Kidney (tissue), 14 donors: ENCODE measurements around the gene RNF135. TPM values are rescaled to one million over a fixed set of nuclear protein-coding genes. Genes with fewer than 3 reads are reported as not detected.

Source experiments
- DNase-seq, 5 donors: peaks; one replicate each; pipeline ENCODE4 v3.0.0-alpha.2; 2013 to 2020
- FAIRE-seq: peaks from 2 replicates; lab custom pipeline; 2012; peaks lifted over from hg19 to GRCh38; lab: Jason Lieb, UNC
- H3K27ac ChIP-seq, 2 donors: one replicate each; pipeline ENCODE4 v1.7.0; 2013; ENCODE audit warnings: low read depth in 2 of 2, low read length in 2 of 2, inconsistent platforms in 1 of 2
- H3K27me3 ChIP-seq: one replicate; pipeline ENCODE4 v1.7.1; 2013; ENCODE audit warnings: low read length, inconsistent platforms; ENCODE audit not compliant: control insufficient read depth, insufficient read depth
- H3K36me3 ChIP-seq, 3 donors: one replicate each; pipeline versions ENCODE4 v1.7.0 to v1.7.1; 2013; ENCODE audit warnings: low read length in 3 of 3, control low read depth in 1 of 3, inconsistent platforms in 1 of 3; ENCODE audit not compliant: insufficient read depth in 3 of 3, control insufficient read depth in 2 of 3
- H3K4me1 ChIP-seq, 3 donors: one replicate each; pipeline versions ENCODE4 v1.7.0 to v1.7.1; 2013; ENCODE audit warnings: low read length in 3 of 3, inconsistent platforms in 1 of 3, low read depth in 1 of 3; ENCODE audit not compliant: control insufficient read depth in 2 of 3, insufficient read depth in 2 of 3
- H3K4me3 ChIP-seq, 3 donors: one replicate each; pipeline versions ENCODE4 v1.7.0 to v1.8.1; 2013; ENCODE audit warnings: low read length in 3 of 3, control low read depth in 1 of 3, inconsistent platforms in 1 of 3
- H3K9ac ChIP-seq, 3 donors: one replicate each; pipeline versions ENCODE4 v1.7.0 to v1.7.1; 2013; ENCODE audit warnings: low read length in 3 of 3, control low read depth in 1 of 3, inconsistent platforms in 1 of 3
- H3K9me3 ChIP-seq, 3 donors: one replicate each; pipeline versions ENCODE4 v1.7.0 to v1.7.1; 2013; ENCODE audit warnings: low read length in 3 of 3, control low read depth in 1 of 3, inconsistent platforms in 1 of 3; ENCODE audit not compliant: control insufficient read depth in 2 of 3, insufficient read depth in 1 of 3
- CTCF ChIP-seq: IDR thresholded peaks from 3 replicates; pipeline ENCODE4 v1.5.1; 2012; ENCODE audit warnings: mild to moderate bottlenecking, moderate library complexity, borderline replicate concordance; ENCODE audit not compliant: insufficient read depth; ENCODE audit errors: extremely low read depth
- intact Hi-C: fragments of 100-400 bp; cut with DNase I; formaldehyde crosslinking; loops from one replicate; pipeline ENCODE4 v1.11.1; 2022
- polyA plus RNA-seq: library from polyadenylated mRNA; stranded (reverse); fragments of 350-450 nt; fragmentation: Illumina TruSeq; extraction: RNeasy Lipid Tissue Mini Kit (QIAGEN cat#74804); gene quantifications from one replicate; pipeline ENCODE4 v1.2.3, GENCODE V29; 2014; ENCODE audit warnings: low read depth, low replicate concordance; ENCODE audit not compliant: insufficient read depth
- total RNA-seq: library from RNA; stranded (reverse); fragmentation: NEBNext Ultra II Directional; extraction: Animal tissue kit (Norgen Biotek cat#: 25700); gene quantifications from one replicate; pipeline ENCODE4 v1.2.1, GENCODE V29; 2021
- donor health status: control.
- donor health status: control.
- donor health status: control.
- donor health status: control.
- donor health status: control.
- donor health status: DM: yes; HTN: yes; CAD: no.
- donor health status: Normal renal cell carcinoma (clear cell type).

The RNF135 gene
- total and polyA plus RNA-seq, 2 donors from 2014 or later = 27.8 to 29.8 TPM

- no peak for TF ChIP-seq CTCF
- no peak for FAIRE-seq
- peak in 3 of 5 donors; percentile 19 to 50 (median 29) for DNase-seq
- no peaks in the 10 kb centered on the region for H3K36me3 ChIP-seq
- H3K27me3 ChIP-seq = no peaks in the 10 kb centered on the region
- no peak overlapping the region for H3K9ac ChIP-seq
- H3K4me1 ChIP-seq = peaks cover 0 to 5% (median 0%) of the 10 kb centered on the region in 3 donors
- intact Hi-C loops = no loop called here
- no peak overlapping the region for H3K27ac ChIP-seq
- no peak overlapping the region for H3K4me3 ChIP-seq
- H3K9me3 ChIP-seq = no peaks in the 10 kb centered on the region
These were observed 14.0 kb upstream of the RNF135 start for GRCh38 chr17:30956764-30957374.

- Histone ChIP-seq H3K27ac (no peak overlapping the region), H3K9ac (no peak overlapping the region), H3K4me1 (peaks cover 0 to 5% (median 0%) of the 10 kb centered on the region in 3 donors), H3K9me3 (no peaks in the 10 kb centered on the region), H3K27me3 (no peaks in the 10 kb centered on the region), H3K4me3 (no peak overlapping the region), H3K36me3 (no peaks in the 10 kb centered on the region)
- intact Hi-C loops = no loop called here
- peak in 1 of 5 donors; percentile 49 for DNase-seq
- TF ChIP-seq CTCF = no peak
- no peak for FAIRE-seq
These were observed 13.1 kb upstream of the RNF135 start for GRCh38 chr17:30957741-30958140.

DNA sequence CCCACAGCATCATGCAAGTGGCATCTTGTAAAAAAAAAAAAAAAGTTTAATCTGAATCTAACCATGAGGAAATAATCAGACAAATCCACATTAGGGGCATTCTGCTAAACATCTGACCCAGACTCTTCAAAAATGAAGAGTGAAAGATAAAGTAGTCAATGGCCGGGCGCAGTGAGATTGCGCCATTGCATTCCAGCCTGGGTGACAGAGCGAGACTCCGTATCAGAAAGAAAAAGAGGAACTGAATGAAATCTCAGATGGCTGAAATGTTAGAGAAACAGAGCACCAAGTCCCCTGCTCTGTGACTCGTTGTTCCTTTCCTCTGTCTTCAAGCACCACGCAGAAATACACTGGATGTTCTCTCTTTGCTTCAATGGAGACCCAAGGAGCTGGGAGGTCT is 12.7 kb upstream of the RNF135 start:
- TF ChIP-seq CTCF = no peak
- Histone ChIP-seq H3K27me3 (no peaks in the 10 kb centered on the region), H3K36me3 (no peaks in the 10 kb centered on the region), H3K9me3 (no peaks in the 10 kb centered on the region), H3K4me3 (no peak overlapping the region), H3K9ac (no peak overlapping the region), H3K27ac (no peak overlapping the region), H3K4me1 (peaks cover 0 to 5% (median 0%) of the 10 kb centered on the region in 3 donors)
- DNase-seq (peak in 1 of 5 donors; percentile 3), FAIRE-seq (no peak)
- intact Hi-C loops = no loop called here
